GM21526 (cell line): ENCODE measurements around the gene ESRRG.

Experiments
- ATAC-seq: cut with Tn5 transposase; IDR thresholded peaks from one replicate; pipeline ENCODE4 v1.9.1; 2021; ENCODE audit warnings: moderate library complexity; ENCODE audit not compliant: unreplicated experiment, low FRiP score

Gene ESRRG

DNA sequence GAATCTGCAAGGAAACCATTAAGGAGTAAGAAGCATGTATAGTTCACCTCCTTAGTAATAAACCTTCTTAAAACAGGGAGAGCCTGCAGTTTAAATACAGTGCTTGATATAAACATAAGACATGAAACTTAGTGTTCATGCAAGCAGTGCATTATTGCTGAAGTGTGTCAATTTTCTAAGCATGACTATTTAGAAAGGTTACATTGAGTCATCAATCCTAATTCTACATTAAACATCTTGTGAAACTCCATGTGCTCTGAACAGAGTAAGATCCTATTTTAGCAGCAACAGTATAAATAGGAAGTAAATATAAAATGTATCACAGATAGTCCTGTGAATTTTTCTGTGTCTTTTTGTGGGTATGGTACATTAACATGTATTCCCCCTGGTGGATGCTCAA lies 135.5 kb downstream of the ESRRG start:
- ATAC-seq: no peak

DNA sequence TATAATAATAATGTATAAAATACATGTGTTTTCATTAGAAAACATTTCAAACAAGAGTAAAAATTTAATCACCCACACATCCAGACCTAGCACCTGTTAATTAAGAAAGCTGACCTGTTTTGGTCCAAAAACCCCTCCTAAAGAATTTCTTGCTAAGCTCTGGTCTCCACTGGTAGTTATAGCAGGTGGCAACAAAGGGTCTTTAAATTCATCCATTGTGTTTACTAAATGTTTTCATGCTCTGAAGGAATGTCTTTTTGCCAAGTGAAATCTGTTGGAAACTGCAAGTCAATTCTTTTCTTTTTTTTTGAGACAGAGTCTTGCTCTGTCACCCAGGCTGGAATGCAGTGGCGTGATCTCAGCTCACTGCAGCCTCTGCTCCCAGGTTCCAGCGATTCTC lies 141.1 kb downstream of the ESRRG start:
- ATAC-seq: no peak

DNA sequence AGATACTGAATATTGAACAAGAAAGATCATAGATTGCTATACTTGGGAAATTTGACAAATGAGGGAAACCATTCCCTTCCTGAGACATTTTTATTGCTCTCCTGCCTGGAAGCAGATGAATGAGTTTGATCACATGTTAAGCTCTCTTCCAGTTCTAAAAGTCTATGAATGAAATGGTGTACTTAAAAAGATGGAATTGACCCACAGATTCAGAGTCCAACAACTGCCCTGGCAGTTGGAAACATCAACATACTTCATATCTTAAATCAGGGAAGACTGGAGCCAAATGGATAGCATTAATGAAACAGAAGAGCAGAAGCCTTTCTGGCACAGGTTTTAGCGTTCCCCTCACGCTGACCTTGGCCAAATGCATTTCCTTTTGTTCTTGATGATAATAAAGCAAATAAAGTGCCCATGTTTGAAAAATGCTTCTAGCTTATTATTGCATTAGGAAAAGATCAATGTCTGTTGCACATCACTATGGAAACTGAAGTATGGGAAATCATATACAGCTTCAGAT lies 142.6 kb downstream of the ESRRG start:
- no peak for ATAC-seq

DNA sequence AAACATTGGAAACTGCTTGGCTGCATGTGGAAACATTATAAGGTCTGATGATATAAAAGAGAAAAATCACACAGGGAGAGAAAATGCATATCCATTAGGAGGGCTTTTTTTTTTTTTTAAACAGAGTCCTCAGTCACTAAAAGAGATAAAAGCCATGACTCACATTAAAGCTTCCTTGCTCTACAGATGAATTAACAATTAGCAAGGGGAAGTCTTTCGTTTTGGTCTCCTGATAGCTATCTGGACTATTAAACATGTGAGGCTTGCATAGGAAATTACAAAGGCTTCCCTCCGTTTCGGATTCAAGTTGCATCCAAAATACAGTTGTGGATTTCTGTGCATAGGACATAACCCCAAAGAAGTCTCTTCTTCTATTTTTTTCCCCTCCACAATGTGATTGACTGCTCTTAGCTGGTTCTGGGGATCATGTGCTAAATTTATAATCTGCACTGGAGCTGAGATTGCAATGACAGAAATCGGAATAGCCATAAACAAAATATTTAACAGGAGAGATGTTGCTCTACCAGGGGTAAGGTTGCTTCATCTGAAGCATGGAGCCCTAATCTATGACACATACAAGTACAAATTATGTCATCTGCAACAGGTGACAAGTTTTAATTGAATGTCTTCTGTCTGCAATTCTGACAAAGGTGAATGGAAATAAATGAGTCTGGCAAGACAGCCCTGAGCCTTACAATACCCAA lies 146.8 kb downstream of the ESRRG start:
- no peak for ATAC-seq

DNA sequence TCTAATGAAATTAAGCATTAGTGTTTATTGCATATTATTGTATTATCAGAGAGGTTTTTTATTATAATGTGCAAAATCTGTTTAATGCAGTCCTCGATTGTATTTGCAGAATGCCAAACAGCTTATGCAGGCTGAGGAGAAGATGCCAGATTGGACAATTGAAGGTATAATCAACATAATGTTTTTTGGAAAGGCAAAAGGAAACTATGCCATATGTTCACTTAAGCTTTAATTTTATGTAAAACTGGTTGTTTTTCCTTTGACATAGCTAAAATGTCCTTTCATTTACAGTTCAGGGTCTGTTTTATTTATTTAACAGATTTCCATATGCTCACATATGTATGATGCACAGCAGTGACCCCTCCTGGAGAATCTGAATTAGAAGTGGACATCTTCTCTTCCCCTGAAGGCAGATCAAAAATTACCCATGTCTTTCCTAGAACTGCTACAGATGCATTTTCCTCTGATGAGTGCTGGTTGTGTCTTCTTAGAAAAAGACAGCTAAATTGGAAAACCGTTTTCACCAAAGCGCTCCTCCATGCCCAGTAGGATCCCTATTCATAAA lies 156.5 kb downstream of the ESRRG start:
- no peak for ATAC-seq

DNA sequence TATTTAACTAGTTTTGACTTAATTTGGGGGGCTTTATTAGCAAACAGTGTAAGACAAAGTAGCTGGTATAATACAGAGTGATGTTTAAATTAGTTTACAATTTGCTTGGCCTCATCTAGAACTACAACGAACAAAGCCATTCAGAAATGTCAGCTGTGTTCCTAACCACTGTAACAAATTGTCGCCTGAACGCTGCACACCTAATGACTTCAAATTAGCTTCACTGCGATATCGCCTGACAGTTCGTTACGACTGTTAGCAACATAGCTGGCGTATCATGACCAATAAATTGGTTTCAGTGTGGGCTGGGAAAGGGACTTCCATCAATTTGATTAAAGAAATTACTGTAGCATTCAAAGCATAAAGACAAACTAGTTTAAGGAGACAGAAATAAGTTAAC lies 160.1 kb downstream of the ESRRG start:
- no peak for ATAC-seq

DNA sequence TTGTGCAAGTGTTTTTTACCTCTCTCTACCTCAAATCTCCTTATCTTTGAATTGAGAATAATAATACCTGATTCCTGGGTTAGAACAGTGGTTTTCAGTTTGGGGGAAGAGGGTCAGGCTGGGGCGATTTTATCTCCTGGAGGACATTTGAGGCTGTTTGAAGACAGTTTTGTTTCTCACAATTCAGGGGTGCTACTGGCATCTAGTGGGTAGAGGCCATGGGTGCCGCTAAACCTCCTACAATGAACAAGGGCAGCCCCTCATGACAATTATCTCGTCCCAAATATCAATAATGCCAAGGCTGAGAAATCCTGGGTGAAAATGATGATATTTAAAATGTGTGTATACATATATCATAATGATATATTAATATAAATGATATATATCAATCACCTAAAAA lies 160.8 kb downstream of the ESRRG start:
- no peak for ATAC-seq

DNA sequence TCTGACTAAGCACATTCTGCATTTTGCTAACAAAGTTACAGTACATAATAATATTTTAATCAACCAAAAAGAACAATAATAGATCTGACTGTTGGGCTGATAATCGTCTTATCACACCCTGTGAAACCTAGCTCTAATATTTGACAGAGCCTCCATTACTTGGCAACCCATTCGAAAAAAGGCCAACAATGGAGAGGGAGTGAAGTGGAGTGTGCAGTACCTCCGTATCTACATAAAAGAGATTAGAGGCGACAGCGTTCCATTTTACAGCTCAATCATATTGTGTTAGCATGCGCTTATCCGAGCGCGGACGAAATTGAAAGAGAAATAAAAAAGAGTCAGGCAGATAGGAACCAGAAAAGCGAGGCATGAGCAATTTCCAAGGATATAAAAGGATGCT lies 162.7 kb downstream of the ESRRG start:
- ATAC-seq: no peak

DNA sequence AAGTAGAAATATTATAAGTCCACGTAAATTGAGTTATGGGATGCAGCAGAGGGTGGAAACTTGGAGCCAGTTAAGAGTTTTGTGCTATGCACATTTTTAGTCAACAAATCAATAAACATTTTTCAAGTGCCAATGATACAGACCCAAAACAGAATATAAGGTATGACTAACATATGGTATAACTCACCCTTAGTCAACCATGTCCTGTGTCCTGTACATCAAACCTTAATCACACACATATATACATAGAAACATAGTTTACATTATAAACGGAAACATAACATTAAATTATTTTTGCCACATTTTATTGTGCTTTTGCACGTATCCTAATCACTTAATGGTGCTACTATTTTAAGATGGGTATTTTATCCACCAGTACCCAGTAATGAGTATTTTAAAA lies 163.9 kb downstream of the ESRRG start:
- no peak for ATAC-seq

DNA sequence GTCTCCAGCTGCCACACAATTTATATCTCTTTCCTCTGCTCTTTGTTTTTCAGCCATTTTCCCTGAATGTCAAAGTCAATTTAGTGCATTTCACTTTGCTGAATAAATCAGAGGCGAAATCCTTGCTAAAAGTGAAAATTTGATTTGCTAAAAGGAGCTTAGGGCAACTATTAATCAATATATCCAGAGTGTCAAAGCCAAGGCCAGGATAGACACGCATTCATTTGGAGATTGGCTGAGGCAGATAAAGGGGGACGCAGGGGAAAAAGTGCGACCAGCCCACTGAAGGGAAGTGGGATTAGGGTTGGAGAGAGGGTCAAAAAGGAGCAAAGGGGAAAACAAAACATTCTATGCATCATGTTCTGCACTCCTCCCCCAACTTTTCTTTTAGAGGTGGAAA lies 167.6 kb downstream of the ESRRG start:
- ATAC-seq: no peak

DNA sequence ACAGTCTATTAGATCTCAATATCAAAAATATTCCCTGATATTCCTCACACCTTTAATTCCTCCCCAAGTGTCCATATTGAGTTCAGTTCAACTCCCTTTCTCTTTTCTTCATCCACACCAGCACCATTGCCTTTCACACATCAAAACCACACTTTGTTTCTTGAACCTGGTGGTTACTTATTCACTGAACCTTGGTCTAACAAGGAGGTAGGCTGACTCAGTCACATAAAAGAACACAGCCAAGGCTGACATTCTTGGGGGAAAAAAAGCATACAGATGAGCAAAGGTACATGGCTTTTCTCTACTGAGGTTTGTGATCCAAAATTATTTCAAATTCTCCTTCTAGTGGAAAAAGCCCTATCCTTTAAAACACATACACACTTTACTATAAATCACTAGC lies 168.3 kb downstream of the ESRRG start:
- ATAC-seq: no peak

DNA sequence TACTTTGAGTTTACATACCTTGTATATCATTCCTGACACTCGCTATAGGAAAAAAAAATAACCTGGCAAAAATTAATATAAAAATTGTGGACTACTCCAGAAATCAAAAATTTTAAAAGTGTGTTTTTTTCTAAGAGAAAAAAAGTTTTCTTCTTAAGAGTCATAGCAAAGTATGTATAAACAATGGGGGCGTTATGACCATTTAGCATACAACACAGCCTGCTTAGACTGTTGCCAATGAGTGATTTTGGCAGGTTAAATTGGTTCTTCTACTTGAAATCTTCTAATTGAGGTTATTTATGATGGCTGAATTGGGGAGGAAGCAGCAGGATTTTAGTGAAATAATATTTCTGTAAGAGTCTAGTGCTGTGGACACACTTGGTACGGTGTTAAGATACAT lies 169.5 kb downstream of the ESRRG start:
- no peak for ATAC-seq

DNA sequence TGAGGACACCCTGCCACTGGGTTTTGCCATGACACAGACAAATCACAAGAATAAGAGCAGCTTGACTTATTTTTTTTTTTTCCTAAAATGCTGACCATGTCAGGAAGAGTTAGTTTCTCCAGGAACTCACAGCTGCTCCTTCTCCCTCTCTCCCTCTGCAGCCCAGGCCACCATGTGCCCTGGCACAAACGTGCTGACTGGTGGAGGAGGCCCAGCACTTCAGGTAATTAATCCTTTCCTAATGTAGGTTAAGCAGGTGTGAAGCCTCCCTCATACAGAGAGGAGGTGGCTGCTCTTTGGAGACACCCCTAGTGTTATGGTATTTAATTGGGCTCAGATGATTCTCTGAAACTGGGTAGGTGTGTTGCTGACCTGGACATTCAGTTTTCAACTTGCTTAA lies 170.2 kb downstream of the ESRRG start:
- no peak for ATAC-seq

DNA sequence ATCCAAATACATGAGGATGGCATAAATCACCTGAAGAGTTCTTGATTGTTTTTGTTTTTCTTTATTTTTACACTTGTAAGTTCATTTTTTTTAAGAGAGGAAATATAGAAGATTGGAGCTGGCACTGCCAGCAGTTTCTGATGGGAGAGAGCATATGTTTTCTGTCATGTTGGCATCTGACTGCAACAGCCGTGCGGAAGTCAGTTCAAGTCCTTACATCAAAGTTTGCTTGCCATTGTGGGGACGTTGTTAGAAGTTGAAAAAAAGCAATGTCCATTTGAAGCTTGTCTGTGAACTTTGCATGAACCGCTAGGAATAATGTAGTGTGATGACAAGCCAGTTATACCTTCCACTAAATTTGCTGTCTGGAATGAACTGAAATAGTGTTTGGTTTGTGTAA lies 173.4 kb downstream of the ESRRG start:
- ATAC-seq: no peak

DNA sequence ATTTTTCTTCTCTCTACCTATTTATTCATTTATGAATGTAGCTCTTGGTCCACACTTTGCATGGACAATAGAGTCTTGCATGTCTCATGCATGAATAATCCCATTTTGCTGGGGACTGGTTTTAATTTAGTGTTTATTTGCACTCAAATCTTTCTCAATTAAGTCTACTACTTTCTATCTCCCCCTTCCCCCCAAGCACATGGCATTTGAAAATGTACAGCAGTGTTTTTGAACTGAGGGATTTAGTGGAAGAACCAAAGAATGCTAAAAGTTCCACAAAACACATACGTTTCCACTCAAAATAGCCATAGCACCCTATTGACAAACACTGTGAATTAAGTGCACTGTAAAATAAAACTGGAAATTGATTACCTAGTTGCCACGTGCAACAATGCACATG lies 180.5 kb downstream of the ESRRG start:
- no peak for ATAC-seq

DNA sequence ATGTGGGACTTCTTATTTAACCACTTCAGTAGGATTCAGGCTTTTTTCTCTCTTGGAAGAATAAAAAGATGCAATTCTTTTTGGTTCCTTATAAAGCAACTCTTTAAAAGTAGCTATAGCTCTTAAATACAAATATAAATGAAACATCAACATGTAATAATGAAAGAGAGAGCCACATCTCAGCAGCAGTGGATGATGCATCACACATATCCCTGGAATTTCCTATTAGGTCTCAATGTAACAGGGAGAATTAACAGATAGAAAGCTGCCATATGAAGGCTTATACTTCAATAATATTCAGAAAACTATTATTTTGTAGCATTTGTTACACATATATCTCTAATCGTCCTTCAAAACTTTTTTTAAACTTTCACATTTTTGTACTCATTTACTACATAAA lies 181.0 kb downstream of the ESRRG start:
- no peak for ATAC-seq

DNA sequence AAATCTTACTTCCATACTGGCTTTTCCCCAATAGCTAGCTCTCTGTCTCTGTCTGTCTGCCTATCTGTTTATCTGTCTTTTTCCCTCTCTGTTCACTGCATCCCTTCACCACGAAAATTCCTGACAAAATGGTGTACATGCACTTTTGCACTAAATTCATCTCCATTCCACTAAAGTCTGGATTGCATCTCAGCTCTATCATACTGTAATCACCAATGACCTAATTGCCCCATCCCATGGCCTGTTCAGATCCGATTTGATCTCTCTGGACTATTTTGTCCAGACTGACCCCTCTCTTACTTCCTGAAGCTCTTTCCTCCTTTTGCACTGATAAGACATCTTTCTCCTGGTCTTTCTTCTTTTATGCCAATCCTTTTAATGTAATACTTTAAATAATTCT lies 187.5 kb downstream of the ESRRG start:
- no peak for ATAC-seq

DNA sequence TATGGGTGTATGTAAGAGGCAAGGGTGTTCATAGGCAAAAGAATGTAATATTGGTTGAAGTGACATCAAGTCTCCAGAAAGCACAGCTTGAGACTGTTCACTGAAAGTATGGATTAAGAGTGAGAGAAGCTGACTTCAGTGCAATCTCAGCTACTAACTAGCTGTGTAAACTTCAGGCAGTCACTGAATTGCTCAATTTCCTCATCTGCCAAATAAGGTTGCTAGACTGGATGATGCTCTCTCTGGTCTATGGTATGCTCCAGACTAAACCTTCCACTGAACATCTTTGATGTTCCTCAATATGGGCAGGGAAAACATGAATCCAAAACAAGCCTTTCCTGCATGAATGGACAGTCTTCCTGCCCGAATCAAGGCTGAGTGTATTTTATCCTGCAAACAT lies 188.2 kb downstream of the ESRRG start:
- ATAC-seq: no peak

DNA sequence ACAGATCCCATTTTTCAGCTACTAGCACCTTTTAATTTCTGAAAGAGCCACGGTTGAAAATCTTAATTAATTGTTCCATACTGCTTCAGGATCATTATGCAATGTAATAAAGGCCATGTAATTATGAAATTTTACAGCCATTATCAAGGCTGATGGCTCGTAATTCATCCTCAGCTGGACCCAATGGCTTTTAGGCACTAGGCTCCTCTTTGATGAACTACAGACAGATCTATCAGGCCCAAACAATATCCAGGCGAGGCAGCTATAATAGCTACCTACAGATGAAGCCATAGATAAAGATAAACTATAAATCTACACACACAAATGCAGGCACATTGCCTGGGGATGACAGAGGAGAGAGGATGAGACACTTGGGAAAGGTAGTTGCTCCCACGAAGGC lies 189.5 kb downstream of the ESRRG start:
- ATAC-seq: no peak

DNA sequence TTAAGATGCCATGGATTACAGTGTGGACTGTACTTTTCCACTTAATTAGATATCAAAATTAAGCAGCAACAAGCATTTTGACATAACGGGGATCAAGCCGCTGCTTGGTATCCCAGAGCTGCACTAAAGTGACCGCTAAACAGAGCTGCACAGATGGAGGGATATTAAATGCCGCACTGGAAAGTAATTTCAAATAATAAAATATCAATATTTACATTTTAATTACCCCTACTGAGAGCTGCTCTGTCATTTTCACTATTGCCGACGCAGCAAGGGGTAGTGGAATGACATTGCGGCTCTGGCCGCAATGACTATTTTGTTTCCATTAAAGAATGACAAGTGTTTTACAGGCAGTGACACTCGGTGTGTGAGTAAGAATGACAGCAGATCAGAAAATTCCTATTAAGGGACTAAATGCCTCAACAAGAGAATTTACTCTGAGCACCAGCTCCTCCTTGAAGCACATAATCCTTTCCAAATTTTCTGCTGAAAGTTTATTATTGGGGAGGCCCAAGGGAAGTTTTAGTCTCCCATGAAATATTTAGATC lies 190.9 kb downstream of the ESRRG start:
- ATAC-seq: no peak

DNA sequence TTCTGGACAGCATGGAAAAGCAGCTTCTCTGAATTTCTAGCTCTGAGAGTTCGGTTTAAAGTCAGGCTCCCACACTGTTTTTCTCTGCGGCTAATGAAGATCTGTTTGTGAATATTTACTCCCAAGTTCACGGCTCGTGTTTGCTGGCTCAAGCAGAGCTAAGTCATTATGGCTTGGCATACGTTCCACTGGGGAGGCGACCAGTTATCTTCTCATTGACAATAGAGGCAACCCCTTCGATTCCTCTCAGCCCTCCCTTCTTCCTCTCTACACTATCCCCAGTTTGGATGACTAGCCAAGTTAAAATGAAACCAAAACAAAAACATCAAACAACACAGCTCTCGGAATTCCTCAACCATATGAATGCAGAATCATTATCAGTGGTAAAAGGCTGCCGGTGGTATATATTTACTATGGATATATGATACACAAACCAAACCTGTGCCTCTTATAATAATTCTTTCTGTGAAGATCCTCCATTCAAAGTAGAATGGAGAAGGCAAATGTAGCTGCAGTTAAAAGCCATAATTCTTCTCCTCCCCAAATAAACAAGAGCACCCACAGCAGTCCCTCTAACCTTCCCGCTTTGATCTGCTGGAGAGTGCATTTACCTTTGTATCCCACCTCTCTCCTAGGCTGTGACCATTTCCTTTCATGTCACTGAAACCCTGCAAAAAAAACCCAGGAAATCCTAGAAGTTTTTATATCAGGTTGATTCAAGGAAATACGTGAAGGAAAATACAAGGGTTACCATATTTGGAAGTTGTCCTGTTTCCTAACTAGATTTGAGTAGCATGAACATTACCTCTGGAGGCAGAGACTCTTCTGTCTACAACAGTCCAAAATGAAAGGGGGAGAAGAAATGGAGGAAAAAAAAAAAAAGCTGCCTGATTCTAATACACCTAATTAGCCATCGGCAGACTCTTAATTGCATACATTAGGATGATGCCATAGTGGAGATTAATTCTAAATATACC lies 191.7 kb downstream of the ESRRG start:
- ATAC-seq: peak; percentile 56
